ENCODE results near the gene COPS7B. TPM values are rescaled to one million over a fixed set of nuclear protein-coding genes. Genes with fewer than 3 reads are reported as not detected.

Gene COPS7B
- polyA plus RNA-seq, 1 experiment: 49.2 TPM

GRCh38 chr2:231781798-231782726 is 4.2 kb upstream of the COPS7B start:
- Histone ChIP-seq H3K27me3 (ENCODE audit: control insufficient read depth, insufficient read depth, low read length) (no peaks in the 10 kb centered on the region), H3K4me3 (ENCODE audit: low read depth, low read length) (peak overlapping the region; percentile 96), H3K9me3 (ENCODE audit: control insufficient read depth, insufficient read depth, low read length) (no peaks in the 10 kb centered on the region), H3K27ac (ENCODE audit: low read depth, low read length) (no peak overlapping the region)
- TF ChIP-seq, protein P1, sequence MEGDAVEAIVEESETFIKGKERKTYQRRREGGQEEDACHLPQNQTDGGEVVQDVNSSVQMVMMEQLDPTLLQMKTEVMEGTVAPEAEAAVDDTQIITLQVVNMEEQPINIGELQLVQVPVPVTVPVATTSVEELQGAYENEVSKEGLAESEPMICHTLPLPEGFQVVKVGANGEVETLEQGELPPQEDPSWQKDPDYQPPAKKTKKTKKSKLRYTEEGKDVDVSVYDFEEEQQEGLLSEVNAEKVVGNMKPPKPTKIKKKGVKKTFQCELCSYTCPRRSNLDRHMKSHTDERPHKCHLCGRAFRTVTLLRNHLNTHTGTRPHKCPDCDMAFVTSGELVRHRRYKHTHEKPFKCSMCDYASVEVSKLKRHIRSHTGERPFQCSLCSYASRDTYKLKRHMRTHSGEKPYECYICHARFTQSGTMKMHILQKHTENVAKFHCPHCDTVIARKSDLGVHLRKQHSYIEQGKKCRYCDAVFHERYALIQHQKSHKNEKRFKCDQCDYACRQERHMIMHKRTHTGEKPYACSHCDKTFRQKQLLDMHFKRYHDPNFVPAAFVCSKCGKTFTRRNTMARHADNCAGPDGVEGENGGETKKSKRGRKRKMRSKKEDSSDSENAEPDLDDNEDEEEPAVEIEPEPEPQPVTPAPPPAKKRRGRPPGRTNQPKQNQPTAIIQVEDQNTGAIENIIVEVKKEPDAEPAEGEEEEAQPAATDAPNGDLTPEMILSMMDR (IDR thresholded peaks at IDR 0.05; ENCODE audit: low read depth, low read length): no peak
- no peak for DNase-seq (ENCODE audit: low read depth, low spot score)
- ChIA-PET POLR2A (interaction anchor here (1.3 to 1.8 kb wide), 2 partner anchors 65 to 74 kb away, joined by 3 to 4 read pairs; partner anchors contain the start of gene PTMA), CTCF (no interaction called here)

DNA sequence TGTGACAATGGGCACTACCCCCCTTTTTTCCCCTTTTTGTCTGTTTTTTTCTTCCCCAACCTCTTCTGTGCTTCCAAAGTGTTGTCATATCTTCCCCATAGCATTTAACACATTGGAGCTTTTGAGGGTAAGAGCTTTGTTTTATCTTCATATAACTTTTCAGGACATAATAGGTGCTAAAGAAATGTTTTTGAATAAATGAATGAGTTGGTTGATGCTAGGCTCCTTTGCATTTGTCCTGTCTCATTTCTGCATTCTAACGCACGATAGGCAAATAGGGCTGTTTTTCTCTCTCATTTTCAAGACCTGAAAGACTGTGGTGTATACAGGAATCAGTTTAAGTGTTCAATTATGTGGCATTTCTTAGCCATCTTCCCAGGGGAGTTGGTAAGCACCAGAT is 832 bp upstream of the COPS7B start:
- Histone ChIP-seq H3K4me3 (ENCODE audit: low read depth, low read length) (no peak overlapping the region; the same call in 1 of the 2 replicates), H3K27ac (ENCODE audit: low read depth, low read length) (peak overlapping the region; percentile 52), H3K9me3 (ENCODE audit: control insufficient read depth, insufficient read depth, low read length) (no peaks in the 10 kb centered on the region), H3K27me3 (ENCODE audit: control insufficient read depth, insufficient read depth, low read length) (no peaks in the 10 kb centered on the region)
- ChIA-PET POLR2A (interaction anchor here (0.9 kb wide), 1 partner anchor 108 kb away, joined by 4 read pairs; no protein-coding TSS in a partner anchor), CTCF (interaction anchor here (0.6 to 3.4 kb wide), 8 partner anchors 8 to 732 kb away, joined by 3 to 14 read pairs (median 8); no protein-coding TSS in a partner anchor)
- TF ChIP-seq, protein P1 (IDR thresholded peaks at IDR 0.05; ENCODE audit: low read depth, low read length): no peak
- no peak for DNase-seq (ENCODE audit: low read depth, low spot score)

DNA sequence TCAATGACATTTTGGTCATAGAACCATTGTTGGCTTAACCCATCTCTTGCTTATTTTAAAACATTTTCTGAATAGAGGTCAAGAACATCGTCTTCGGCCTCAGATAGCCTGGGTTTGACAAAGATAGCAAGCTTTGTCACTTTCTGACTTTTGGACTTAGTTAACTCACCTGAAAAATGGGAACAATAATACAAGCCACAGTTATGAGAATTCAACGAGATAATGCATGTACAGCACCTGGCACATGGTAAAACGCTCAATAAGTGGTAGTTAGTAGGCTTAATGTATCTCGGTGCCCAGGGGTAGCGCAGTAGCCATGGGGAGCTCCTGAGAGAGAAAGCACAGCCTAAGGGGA is 446 bp upstream of the COPS7B start:
- Histone ChIP-seq H3K27me3 (ENCODE audit: control insufficient read depth, insufficient read depth, low read length) (no peaks in the 10 kb centered on the region), H3K4me3 (ENCODE audit: low read depth, low read length) (peak overlapping the region; percentile 99), H3K27ac (ENCODE audit: low read depth, low read length) (peak overlapping the region; percentile 52), H3K9me3 (ENCODE audit: control insufficient read depth, insufficient read depth, low read length) (no peaks in the 10 kb centered on the region)
- TF ChIP-seq, protein P1 (IDR thresholded peaks at IDR 0.05; ENCODE audit: low read depth, low read length): no peak
- DNase-seq (ENCODE audit: low read depth, low spot score): no peak
- CTCF ChIA-PET: interaction anchor here (1.1 to 3.4 kb wide), 6 partner anchors 8 to 732 kb away, joined by 3 to 14 read pairs (median 8); no protein-coding TSS in a partner anchor
- POLR2A ChIA-PET: interaction anchor here (0.9 kb wide), 1 partner anchor 108 kb away, joined by 4 read pairs; no protein-coding TSS in a partner anchor

DNA sequence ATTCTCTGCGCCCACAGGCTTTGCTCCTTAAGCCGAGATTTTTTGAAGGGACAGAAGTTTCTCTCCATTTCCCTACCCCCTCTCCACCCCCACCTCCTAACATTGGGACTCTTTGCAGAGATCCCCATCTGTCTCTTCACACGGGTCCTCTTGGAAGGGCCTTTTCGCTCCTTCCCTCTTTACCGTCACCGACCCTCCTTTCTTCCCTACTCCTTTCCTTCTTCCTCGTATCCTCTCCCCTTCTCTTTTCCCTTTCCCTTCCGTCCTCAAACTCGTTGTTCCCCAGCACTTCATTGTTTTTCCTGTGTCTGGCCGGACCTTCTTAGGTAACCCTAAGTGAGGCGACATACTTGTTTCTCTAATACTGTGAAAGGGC is 660 bp downstream of the COPS7B start:
- no peak for DNase-seq (ENCODE audit: low read depth, low spot score)
- ChIA-PET CTCF (interaction anchor here (1.5 to 3.4 kb wide), 2 partner anchors 8 to 10 kb away, joined by 6 to 14 read pairs; no protein-coding TSS in a partner anchor), POLR2A (no interaction called here)
- Histone ChIP-seq H3K27ac (ENCODE audit: low read depth, low read length) (peak overlapping the region; percentile 11), H3K27me3 (ENCODE audit: control insufficient read depth, insufficient read depth, low read length) (no peaks in the 10 kb centered on the region), H3K9me3 (ENCODE audit: control insufficient read depth, insufficient read depth, low read length) (no peaks in the 10 kb centered on the region), H3K4me3 (ENCODE audit: low read depth, low read length) (peak overlapping the region; percentile 99)
- TF ChIP-seq, protein P1 (IDR thresholded peaks at IDR 0.05; ENCODE audit: low read depth, low read length): no peak

DNA sequence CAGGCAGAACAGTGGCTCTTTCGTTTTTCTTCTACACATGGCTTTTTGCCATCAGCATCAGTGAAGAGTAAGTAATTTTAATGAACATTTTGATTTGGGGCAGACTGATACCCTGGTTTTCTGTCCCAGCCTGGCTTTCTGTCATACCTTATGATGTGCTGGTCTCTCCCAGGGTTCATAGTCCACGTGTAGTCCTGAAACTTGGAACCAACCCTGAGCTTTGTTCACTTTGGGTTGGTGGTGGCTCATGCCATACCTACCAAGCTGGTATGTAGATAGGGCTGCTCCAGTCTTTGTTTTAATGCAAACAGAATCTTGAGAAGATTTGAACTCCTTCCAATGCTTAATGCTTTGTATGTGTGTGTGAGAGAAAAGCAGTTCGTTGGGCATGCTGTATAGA is 4.9 kb downstream of the COPS7B start:
- CTCF ChIA-PET: interaction anchor here (1.6 kb wide), 1 partner anchor 9 kb away, joined by 5 read pairs; no protein-coding TSS in a partner anchor

More for the DNA sequence above, 4.9 kb downstream of the COPS7B start:
- H3K27ac ChIP-seq (ENCODE audit: low read depth, low read length): no peak overlapping the region
- DNase-seq (ENCODE audit: low read depth, low spot score): no peak
- no peaks in the 10 kb centered on the region for H3K9me3 ChIP-seq (ENCODE audit: control insufficient read depth, insufficient read depth, low read length)
- no peaks in the 10 kb centered on the region for H3K27me3 ChIP-seq (ENCODE audit: control insufficient read depth, insufficient read depth, low read length)
- POLR2A ChIA-PET: no interaction called here
- H3K4me3 ChIP-seq (ENCODE audit: low read depth, low read length): no peak overlapping the region
- TF ChIP-seq, protein P1 (IDR thresholded peaks at IDR 0.05; ENCODE audit: low read depth, low read length): no peak
